ENCODE data around the gene PNLIP. TPM values are rescaled to one million over a fixed set of nuclear protein-coding genes. Genes with fewer than 3 reads are reported as not detected.

PNLIP gene
- total and polyA plus RNA-seq, 8 donors = 1,789 to 39,320 (median 9,967) TPM

DNA sequence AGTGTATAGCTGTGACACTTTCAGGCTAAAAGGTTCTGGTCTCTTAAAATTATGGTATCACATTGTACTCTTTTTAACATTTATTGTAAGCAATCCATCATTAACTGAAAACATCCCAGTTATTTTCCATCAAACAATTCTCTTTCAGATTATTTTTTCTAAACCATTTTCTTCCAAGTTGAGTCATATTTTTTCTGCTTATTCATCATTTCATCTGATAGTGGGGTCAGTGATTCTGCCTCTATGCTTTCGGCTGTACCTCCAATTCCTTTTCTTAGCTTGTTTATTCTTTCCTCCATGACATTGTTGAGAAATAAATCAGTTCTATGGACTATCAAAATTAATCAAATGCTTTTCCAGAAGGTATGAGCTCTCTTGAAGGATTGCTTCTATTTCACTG, 609 bp upstream of the PNLIP start:
- intact Hi-C loops (cut with DNase I) = no loop called here
- FAIRE-seq (no peak), DNase-seq (no peak), ATAC-seq (no peak)
- H3K27me3 ChIP-seq = no peaks in the 10 kb centered on the region
- WGBS, 2 donors = 34 to 40% methylated on average over 1 of the region's 1 CpG
- peaks cover 9 to 26% (median 18%) of the 10 kb centered on the region in 3 donors for H3K4me1 ChIP-seq
- TF ChIP-seq, protein P1, sequence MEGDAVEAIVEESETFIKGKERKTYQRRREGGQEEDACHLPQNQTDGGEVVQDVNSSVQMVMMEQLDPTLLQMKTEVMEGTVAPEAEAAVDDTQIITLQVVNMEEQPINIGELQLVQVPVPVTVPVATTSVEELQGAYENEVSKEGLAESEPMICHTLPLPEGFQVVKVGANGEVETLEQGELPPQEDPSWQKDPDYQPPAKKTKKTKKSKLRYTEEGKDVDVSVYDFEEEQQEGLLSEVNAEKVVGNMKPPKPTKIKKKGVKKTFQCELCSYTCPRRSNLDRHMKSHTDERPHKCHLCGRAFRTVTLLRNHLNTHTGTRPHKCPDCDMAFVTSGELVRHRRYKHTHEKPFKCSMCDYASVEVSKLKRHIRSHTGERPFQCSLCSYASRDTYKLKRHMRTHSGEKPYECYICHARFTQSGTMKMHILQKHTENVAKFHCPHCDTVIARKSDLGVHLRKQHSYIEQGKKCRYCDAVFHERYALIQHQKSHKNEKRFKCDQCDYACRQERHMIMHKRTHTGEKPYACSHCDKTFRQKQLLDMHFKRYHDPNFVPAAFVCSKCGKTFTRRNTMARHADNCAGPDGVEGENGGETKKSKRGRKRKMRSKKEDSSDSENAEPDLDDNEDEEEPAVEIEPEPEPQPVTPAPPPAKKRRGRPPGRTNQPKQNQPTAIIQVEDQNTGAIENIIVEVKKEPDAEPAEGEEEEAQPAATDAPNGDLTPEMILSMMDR (IDR thresholded peaks at IDR 0.05) = no peak
- H3K27ac ChIP-seq = peak overlapping the region in 3 of 4 donors; percentile 18 to 85 (median 72)
- no peaks in the 10 kb centered on the region for H3K9me3 ChIP-seq
- H3K4me3 ChIP-seq = peak overlapping the region in 2 of 4 donors; percentile 22 to 44
- H3K36me3 ChIP-seq = no peaks in the 10 kb centered on the region

- no peaks in the 10 kb centered on the region for H3K9me3 ChIP-seq
- peak overlapping the region in 3 of 4 donors; percentile 18 to 44 (median 34) for H3K4me3 ChIP-seq
- no peaks in the 10 kb centered on the region for H3K36me3 ChIP-seq
- H3K27me3 ChIP-seq = no peaks in the 10 kb centered on the region
- peaks cover 5 to 13% (median 7%) of the 10 kb centered on the region in 3 donors for H3K4me1 ChIP-seq
- 34 to 47% methylated on average over 5 of the region's 5 CpGs for WGBS, 2 donors
- TF ChIP-seq, protein P1 (IDR thresholded peaks at IDR 0.05) = no peak
- ATAC-seq (peak in 3 of 4 donors; percentile 10 to 29 (median 27)), FAIRE-seq (no peak), DNase-seq (peak in 2 of 6 donors; percentile 35 to 40)
- peak overlapping the region; percentile 72 to 85 (median 75) for H3K27ac ChIP-seq
- intact Hi-C loops (cut with DNase I) = no loop called here
These were observed 2.6 kb downstream of the PNLIP start for GRCh38 chr10:116548301-116548700.

GRCh38 chr10:116553378-116553980, 7.7 kb downstream of the PNLIP start:
- intact Hi-C loops (cut with DNase I) = no loop called here
- ATAC-seq = peak; percentile 43 to 56 (median 46)
- H3K4me3 ChIP-seq = peak overlapping the region in 3 of 4 donors; percentile 9 to 43 (median 25)
- H3K4me1 ChIP-seq = peaks cover 0 to 3% (median 0%) of the 10 kb centered on the region in 3 donors
- no peak for FAIRE-seq
- peak overlapping the region; percentile 73 to 84 (median 80) for H3K27ac ChIP-seq
- TF ChIP-seq, protein P1 (IDR thresholded peaks at IDR 0.05) = no peak
- no peaks in the 10 kb centered on the region for H3K27me3 ChIP-seq
- WGBS, 2 donors = 35 to 46% methylated on average over 13 of the region's 13 CpGs
- peaks cover 0 to 19% (median 0%) of the 10 kb centered on the region in 3 donors for H3K36me3 ChIP-seq
- peak in 4 of 6 donors; percentile 73 to 89 (median 88) for DNase-seq
- no peaks in the 10 kb centered on the region for H3K9me3 ChIP-seq

GRCh38 chr10:116554628-116555027, 8.9 kb downstream of the PNLIP start:
- intact Hi-C loops (cut with DNase I) = no loop called here
- FAIRE-seq (no peak), ATAC-seq (peak; percentile 8 to 28 (median 24)), DNase-seq (peak in 2 of 6 donors; percentile 47 to 56)
- TF ChIP-seq, protein P1 (IDR thresholded peaks at IDR 0.05) = no peak
- Histone ChIP-seq H3K27ac (peak overlapping the region; percentile 73 to 84 (median 80)), H3K9me3 (no peaks in the 10 kb centered on the region), H3K4me3 (peak overlapping the region in 3 of 4 donors; percentile 9 to 43 (median 25)), H3K4me1 (peaks cover 0 to 4% (median 0%) of the 10 kb centered on the region in 3 donors), H3K36me3 (peaks cover 0 to 27% (median 0%) of the 10 kb centered on the region in 3 donors), H3K27me3 (no peaks in the 10 kb centered on the region)
- 15 to 18% methylated on average over 5 of the region's 5 CpGs for WGBS, 2 donors

GRCh38 chr10:116555880-116556279, 10.1 kb downstream of the PNLIP start:
- 32 to 36% methylated on average over 6 of the region's 6 CpGs for WGBS, 2 donors
- Histone ChIP-seq H3K4me1 (peaks cover 0 to 5% (median under 1%) of the 10 kb centered on the region in 3 donors), H3K27me3 (no peaks in the 10 kb centered on the region), H3K36me3 (peaks cover 0 to 31% (median 0%) of the 10 kb centered on the region in 3 donors), H3K27ac (peak overlapping the region; percentile 73 to 84 (median 80)), H3K4me3 (peak overlapping the region in 3 of 4 donors; percentile 1 to 43 (median 25)), H3K9me3 (no peaks in the 10 kb centered on the region)
- intact Hi-C loops (cut with DNase I) = no loop called here
- FAIRE-seq = no peak
- DNase-seq = no peak
- TF ChIP-seq, protein P1 (IDR thresholded peaks at IDR 0.05) = no peak
- ATAC-seq = peak in 1 of 4 donors; percentile 1
